BJ (cell line): Measurements from ENCODE around the gene NELL1. TPM values are rescaled to one million over a fixed set of nuclear protein-coding genes. Genes with fewer than 3 reads are reported as not detected.

Experiments
- CTCF ChIA-PET: fragments of 350-600 bp; formaldehyde crosslinking; extraction: SDS; loops from one replicate; lab custom pipeline; 2021; ENCODE audit warnings: antibody characterized with exemption, inconsistent platforms; lab: Yijun Ruan, JAX
- POLR2A ChIA-PET: fragments of 300-600 bp; sonication (Branson Sonifier 250); formaldehyde crosslinking; extraction: SDS; loops from one replicate; lab custom pipeline; 2021; ENCODE audit warnings: antibody characterized with exemption; lab: Charles Lee
- DNase-seq: peaks from one replicate; pipeline ENCODE4 v3.0.0-alpha.2; 2011; ENCODE audit warnings: low read depth
- H3K27me3 ChIP-seq: 2 replicates; pipeline ENCODE4 v1.6.0; 2011; ENCODE audit warnings: low read length; ENCODE audit not compliant: control insufficient read depth, insufficient read depth
- H3K36me3 ChIP-seq: 2 replicates; pipeline ENCODE4 v1.5.1; 2011; ENCODE audit warnings: low read length; ENCODE audit not compliant: control insufficient read depth, insufficient read depth
- H3K4me3 ChIP-seq: 2 replicates; pipeline ENCODE4 v1.5.1; 2011; ENCODE audit warnings: low read depth, mild to moderate bottlenecking, control low read depth, low read length
- polyA plus RNA-seq: library from polyadenylated mRNA; depleted of rRNA; stranded (reverse); fragments of >200 nt; gene quantifications from 2 replicates; pipeline ENCODE4 v1.2.3, GENCODE V29; 2011
- TF ChIP-seq, protein P1 (sequence below): IDR thresholded peaks from 2 replicates; pipeline ENCODE4 v1.5.1; 2011; ENCODE audit warnings: low read depth, mild to moderate bottlenecking, control low read depth, inconsistent platforms, low read length, moderate library complexity; ENCODE audit not compliant: insufficient read depth

NELL1 gene
- polyA plus RNA-seq, 1 experiment = not detected

DNA sequence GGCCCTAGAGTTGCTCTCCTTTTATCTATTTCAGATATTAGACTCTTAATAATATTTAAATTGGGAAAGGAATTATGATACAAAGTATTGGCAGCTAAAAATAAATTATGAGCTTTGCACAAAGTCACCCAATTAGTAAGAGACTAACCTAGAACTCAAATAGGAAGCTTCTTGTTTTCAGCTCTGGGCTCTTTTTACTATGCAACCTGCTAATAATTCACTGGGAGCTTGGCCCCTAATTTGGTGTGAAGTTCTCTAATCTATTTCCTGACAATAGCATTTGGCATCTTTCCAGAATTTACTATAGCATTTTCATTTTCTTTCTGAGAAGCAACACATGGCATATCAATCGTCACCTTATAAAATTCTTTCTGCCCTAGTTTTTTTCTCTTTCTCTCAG, 795.8 kb downstream of the NELL1 start:
- DNase-seq = no peak
- H3K36me3 ChIP-seq = no peaks in the 10 kb centered on the region
- H3K4me3 ChIP-seq = no peak overlapping the region
- TF ChIP-seq, protein P1, sequence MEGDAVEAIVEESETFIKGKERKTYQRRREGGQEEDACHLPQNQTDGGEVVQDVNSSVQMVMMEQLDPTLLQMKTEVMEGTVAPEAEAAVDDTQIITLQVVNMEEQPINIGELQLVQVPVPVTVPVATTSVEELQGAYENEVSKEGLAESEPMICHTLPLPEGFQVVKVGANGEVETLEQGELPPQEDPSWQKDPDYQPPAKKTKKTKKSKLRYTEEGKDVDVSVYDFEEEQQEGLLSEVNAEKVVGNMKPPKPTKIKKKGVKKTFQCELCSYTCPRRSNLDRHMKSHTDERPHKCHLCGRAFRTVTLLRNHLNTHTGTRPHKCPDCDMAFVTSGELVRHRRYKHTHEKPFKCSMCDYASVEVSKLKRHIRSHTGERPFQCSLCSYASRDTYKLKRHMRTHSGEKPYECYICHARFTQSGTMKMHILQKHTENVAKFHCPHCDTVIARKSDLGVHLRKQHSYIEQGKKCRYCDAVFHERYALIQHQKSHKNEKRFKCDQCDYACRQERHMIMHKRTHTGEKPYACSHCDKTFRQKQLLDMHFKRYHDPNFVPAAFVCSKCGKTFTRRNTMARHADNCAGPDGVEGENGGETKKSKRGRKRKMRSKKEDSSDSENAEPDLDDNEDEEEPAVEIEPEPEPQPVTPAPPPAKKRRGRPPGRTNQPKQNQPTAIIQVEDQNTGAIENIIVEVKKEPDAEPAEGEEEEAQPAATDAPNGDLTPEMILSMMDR = no peak
- no peaks in the 10 kb centered on the region for H3K27me3 ChIP-seq
- POLR2A ChIA-PET = no interaction called here
- CTCF ChIA-PET = no interaction called here

DNA sequence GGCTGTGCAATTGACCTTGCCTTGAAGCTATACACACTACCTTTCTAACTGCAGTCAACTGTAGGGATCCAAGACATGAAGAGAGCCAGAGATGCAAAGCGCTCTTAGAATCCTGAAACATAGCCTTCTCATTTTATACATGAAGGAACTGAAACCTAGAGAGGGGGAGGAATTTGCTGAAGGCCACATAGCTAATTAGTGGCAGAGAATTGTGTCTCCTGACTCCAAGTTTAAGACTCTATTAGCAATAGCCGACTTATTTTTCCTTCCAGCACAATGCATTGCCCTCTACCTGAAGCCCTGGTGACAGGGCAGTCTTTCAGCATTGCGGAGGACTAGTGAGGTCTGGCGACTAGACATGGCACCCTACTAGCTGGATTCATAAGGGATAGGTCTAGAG, 796.5 kb downstream of the NELL1 start:
- POLR2A ChIA-PET = no interaction called here
- Histone ChIP-seq H3K36me3 (no peaks in the 10 kb centered on the region), H3K27me3 (no peaks in the 10 kb centered on the region), H3K4me3 (no peak overlapping the region)
- no peak for DNase-seq
- TF ChIP-seq, protein P1 = no peak
- CTCF ChIA-PET = no interaction called here

DNA sequence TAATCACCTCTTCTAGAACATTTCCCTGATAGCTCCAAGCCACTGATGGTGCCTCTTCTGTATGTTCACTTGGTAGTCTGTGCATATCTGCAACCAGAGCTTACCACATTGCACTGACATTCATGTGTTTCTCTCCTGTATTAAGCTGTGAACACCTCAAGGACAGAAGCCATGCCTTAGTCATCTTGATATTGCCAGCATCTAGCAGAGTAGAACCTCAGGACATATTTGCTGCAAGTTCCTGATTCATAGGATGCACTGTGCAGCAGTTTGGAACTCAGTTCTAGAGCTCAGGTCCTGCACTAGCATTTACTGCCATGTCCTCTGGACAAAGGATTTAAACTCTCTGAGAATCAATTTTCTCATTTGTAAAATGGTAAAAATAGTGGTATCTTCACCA, 801.1 kb downstream of the NELL1 start:
- H3K4me3 ChIP-seq = no peak overlapping the region
- no peaks in the 10 kb centered on the region for H3K27me3 ChIP-seq
- DNase-seq = no peak
- ChIA-PET CTCF (no interaction called here), POLR2A (no interaction called here)
- H3K36me3 ChIP-seq = no peaks in the 10 kb centered on the region
- TF ChIP-seq, protein P1 = no peak

DNA sequence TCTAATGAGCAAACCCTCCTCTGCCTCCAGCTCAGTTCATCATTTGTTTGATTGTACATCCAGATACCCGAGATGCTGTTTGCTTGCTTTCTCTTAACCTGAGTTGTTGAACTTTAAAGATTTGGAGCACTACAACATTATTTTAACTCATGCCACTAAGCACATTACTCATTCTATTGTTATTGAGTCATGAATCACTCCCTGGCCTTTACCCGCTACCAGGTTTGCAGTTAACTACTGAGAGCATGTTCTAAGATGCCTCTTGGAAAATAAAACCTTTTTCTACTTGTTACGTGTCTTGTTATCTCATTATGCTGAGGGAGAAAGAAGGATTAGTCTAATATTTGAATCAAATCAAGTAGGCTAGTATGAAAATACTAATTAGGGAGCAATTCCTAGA, 802.9 kb downstream of the NELL1 start:
- DNase-seq = no peak
- no peak overlapping the region for H3K4me3 ChIP-seq
- CTCF ChIA-PET = no interaction called here
- no peaks in the 10 kb centered on the region for H3K36me3 ChIP-seq
- H3K27me3 ChIP-seq = no peaks in the 10 kb centered on the region
- POLR2A ChIA-PET = no interaction called here
- TF ChIP-seq, protein P1 = no peak

DNA sequence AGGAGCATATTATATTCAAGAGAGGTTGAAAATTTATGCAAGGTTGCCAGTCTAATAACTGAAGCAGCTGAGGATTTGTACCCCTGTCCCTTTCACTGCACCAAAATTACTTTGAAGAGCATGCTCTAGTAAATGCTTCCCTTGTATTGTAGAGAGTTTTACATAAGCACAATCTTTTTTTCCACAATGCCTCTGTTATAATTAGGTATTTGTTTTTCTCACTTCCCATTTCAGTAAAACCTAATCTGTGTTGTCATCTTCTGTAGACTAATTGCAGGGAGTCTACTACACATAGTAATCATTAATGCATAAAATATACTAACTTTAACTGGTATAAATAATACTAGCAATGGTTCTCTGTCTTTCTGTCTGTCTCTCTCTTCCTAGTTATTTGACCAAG, 805.1 kb downstream of the NELL1 start:
- Histone ChIP-seq H3K36me3 (no peaks in the 10 kb centered on the region), H3K4me3 (no peak overlapping the region), H3K27me3 (no peaks in the 10 kb centered on the region)
- CTCF ChIA-PET = no interaction called here
- POLR2A ChIA-PET = no interaction called here
- TF ChIP-seq, protein P1 = no peak
- DNase-seq = no peak
